HG02588 (cell line): ENCODE results near the gene POLN.
"Not testable (repeated sequence)": the region's sequence is repeated elsewhere in the genome, so short reads cannot be mapped to it uniquely, and the experiment has no call there.

Source experiments
- ATAC-seq: cut with Tn5 transposase; IDR thresholded peaks from one replicate; pipeline ENCODE4 v1.9.1; 2021; ENCODE audit warnings: mild to moderate bottlenecking, moderate library complexity; ENCODE audit not compliant: unreplicated experiment

The POLN gene

DNA sequence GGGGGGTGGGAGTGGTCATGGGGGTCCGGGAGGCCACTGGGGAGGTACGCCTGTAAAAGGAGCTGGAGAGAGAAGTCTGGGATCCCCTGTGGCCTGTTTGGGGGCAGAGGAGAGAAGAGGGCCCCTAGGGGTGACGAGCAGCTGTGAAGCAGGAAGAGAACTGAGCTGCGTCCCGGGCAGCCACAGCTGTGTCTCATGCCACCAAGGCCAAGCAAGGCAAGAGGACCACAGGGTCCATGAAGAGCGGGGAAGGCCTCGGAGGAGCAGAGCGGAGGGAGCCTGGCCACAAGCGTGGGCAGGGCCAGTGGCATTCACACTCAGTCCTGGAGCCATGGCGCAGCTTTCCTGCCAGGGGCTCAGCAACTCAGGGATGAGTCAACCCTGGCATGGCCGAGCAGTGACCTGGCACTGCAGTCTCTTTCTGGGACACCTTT lies 196.4 kb downstream of the POLN start:
- no peak for ATAC-seq

DNA sequence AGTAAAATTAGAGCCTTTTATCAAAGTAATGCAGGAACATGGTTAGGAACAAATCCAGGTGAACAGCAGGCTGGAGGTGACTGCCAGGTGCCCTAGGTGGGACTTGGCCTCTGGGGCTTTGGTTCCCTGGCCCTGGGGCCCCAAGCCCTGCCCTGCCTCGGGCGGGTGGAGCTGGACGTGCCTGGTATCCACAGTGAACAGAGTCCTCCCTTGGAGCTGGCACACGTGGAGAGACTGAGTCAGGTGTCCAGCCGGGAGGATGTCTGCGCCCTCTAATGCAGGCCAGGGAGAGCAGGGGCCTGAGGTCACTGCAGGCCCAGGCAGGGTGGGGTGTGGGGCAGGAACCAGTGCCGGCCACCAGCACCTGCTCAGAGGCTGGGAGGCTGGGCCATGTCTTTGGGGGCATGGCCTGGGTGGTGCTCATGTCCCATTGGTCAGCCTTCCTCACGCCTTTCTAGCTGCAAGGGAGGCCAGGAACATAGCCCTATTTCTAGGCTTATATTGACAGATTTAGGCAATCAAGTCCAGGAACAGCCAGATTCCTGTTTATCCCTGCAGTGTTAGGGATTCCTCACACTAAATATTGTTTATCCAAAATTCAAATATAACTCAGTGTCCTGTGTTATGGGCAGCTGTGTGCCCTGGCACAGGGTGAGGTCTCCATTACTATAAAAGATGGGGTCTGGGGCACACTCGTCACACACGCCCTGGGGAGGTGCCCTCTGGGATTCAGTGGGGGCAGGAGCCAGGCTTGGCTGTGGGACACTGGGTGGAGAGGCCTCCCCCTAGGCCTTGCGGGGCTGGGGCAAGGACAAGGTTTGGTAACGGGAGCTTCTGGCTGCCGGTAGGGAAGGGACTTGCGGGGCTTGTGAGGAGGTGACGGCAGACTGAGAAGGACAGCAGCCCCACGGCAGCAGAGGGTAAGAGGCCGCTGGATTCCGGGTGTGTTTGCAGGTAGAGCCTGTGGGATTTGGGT lies 197.1 kb downstream of the POLN start:
- no peak for ATAC-seq

DNA sequence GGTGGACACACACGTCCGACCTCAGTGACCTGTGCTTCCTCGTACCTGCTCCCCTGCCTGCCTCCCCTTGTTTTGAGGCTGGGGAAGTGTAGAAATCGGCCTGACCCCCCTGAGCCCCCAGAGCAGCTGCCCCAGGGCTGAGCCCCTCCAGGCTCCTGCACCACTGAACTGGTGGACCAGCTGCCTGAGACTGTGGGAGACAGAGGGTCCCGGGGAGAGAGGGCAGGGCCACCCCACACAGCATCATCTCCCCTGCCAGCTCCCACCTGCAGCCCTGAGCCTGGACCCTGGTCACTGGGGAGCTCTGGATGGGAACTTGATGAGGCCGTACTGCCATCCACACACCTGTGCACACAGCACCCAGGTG lies 197.8 kb downstream of the POLN start:
- no peak for ATAC-seq

DNA sequence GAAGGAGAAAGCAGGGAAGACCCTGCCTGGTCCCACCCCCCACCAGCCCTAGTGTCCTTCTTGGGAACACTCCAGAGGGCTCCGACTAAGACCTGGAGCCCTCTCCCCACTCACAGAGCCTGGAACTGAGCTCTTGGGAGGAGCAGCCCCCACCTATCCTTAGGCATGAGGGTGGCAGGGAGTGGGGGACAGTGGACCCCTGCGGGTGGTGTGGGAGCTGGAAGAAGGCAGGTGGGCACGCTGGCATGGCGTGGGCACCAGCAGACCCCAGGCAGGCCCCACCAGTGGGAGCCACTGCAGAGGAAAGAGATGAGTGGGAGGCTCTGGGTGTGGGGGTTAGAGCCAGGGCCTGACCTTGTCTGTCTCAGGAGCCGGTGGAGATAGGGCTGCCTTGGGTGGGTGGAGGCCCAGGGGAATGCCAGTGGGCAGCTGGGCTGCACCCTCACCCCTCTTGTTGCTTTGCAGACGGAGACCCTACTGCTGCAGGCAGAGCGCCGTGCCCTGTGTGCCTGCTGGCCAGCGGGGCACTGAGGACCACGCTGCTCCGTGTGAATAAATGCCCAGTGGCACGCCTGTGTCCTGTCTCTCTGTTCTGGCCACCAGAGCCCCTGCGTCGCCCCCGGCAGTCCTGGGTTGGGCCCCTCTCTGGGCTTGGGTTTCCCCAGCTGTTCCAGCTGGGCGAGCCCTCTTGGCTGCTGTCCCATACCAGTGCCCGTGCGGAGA lies 198.4 kb downstream of the POLN start:
- ATAC-seq: no peak

DNA sequence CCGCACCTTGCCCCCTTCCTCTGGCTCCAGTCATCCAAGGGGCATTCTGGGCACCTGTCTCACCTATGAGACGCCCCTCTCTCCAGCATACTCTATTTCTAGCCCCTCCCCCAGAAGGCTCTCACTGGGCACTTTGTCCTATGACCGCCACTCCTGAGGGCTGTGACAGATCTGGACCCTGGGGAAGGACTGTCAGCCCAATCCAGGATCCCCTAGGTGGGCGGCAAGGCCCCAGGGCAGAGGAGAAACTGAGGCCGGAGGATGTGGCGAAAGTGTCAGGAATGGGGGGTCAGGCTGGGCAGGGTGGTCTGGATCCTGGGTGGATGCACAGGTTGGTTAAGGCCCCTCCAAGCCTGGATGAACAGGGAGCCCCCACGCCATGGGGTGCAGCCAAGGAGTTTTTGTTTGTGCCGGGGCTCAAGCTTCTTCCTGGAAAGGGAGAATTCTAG lies 198.9 kb downstream of the POLN start:
- no peak for ATAC-seq

DNA sequence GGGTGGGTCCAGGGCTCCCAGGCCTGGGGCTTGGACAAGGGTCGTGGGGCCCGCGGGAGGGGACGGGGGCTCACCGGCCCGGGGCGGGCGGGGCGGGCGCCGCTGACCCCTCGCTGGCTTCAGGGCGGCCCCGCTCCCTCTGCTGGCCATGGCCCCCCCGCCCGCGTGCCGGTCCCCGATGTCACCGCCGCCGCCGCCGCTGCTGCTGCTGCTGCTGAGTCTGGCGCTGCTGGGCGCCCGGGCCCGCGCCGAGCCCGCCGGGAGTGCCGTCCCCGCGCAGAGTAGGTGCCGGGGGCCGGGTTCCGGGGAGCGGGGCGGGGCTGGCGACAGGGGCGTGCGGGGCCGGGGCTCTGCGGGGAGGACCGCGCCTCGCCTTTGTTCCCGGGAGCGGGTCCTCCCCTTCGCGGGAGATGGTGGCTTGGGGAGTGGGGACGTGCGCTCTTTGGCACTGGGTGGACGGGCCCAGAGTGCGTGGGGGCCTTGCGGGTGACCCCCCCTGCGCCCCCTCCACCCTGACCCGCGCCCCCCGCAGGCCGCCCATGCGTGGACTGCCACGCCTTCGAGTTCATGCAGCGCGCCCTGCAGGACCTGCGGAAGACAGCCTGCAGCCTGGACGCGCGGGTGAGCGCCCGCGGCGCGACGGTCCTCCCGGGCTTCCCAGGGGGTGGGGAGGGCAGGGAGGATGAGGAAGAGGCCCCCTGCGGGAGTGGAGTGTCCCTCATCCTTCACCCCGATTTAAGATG lies 199.5 kb downstream of the POLN start:
- ATAC-seq: peak; percentile 31

DNA sequence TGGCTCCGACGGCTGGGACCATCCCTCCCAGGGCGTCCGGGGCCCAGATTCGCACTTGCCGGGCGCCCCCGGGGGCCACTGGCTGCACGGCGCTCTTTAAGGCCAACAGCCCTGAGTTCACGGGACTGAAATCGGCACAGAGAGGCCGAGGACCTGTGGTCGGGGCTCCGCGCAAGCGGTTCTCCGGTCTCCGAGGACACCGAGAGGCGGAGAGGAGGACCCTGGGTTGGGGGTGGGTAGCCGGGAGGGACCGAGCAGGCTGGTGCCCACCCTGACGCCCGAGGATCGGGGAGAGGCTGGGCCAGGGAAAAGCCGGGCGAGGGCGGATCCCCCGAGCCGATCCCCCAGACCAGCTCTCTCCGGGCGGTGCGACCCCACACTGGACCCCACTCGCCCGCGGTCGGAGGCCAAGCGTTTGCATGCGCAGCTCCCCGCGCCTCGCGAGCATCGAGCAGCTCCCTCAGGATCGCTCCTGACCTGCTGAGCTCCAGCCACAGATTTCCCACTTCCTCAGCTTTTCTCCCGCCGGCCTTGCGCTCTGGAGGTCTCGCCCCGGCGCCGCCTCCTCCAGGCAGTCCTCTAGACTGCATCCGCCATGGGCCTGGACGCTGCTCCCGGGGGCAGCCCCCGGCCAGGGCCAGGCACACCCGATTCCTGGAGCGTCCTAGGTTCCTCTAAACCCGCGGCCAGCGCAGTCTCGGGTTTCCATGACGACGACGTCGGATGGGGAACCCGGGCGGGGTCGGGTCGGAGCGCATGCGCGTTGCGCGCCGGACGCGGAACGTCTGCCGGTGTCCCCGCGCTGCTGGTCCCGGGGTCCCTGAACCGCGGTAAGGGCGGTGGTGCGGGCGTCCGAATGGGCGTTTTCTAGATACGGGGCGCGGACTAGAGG lies 200.4 kb downstream of the POLN start:
- ATAC-seq: peak; percentile 58

DNA sequence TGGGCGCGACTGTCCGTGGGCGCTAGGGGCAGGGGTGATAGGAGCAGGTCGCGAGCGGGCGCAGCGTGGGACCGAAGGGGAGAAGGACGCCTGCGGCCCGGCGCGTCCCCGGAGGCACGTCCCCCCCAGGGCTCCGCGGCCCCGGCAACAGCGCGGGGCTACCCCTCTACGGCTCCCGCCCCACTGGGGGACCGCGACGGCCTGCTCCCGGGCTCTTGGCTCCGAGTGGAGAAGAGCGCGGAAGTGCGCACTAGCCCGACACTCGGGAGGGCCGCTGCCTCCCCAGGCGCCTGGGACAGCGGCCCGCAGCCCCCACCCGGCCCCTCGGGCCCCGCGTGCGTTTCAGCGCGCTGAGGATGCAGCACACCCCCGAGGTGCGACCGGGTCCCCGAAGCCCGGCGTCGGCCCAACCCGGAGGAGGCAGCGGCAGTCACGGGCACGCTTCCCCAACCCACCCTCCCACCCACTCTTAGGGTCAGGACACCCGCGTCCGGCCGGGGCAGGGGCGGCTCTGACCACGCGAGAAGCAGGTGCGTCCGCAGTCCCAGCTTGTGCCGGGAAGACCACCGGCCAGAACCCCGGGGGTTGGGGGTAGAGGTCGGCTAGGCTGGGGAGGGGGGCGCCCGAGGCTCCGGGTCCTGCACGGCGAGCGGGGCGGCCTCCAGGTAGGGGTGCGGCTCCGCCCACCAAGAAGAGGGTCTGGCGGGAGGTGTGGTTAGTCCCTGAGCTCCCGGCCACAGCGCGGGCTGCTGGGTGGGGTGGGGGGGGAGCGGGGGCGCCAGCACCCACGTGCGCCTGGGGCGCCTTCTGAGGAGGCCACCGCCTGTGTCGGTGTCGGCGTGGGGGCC lies 201.3 kb downstream of the POLN start:
- no peak for ATAC-seq

DNA sequence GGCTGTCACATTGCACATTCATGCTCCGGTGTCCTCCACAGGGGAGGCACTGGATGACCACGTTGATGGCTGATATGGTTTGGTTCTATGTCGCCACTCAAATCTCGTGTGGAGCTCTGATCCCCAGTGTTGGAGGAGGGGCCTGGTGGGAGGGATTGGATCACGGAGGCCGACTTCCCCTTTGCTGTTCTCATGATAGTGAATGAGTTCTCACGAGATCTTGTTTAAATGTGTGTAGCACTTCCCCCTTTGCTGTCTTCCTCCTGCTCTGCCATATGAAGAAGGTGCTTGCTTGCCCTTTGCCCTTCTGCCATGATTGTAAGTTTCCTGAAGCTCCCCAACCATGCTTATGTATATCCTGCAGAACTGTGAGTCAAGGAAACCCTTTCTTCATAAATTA lies 205.1 kb downstream of the POLN start:
- no peak for ATAC-seq

DNA sequence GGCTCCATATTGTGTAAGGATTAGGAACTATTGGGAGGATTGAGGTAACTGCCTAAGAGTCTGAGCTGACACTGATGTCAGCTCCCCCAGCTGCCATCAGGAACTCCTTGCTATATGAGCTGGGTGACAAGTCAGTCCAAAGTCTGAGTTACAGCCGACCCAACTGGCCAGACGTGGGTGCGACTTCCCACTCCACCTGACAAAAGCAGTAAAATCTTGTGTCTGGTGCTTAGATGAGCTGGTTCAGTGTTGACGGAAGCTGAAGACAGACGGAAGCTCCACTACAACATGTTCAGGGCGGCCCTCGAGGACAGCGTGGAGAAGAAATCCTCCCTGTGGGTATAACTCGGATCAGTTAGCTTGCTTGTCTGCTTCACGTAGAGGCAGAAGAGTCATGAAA lies 205.6 kb downstream of the POLN start:
- ATAC-seq: no peak

DNA sequence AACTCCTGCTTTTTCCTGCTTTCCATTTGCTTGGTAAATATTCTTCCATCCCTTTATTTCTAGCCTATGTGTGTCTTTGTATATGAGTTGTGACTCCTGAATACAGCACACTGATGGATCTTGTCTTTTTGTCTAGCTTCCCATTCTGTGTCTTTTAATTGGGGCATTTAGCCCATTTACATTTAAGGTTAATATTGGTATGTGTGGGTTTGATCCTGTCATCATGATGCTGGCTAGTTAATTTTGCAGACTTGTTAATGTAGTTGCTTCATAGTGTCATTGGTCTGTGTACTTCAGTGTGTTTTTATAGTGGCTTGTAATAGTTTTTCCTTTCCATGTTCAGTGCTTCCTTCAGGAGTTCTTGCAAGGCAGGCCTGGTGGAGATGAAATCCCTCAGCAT lies 210.8 kb downstream of the POLN start:
- ATAC-seq: not testable (repeated sequence)

DNA sequence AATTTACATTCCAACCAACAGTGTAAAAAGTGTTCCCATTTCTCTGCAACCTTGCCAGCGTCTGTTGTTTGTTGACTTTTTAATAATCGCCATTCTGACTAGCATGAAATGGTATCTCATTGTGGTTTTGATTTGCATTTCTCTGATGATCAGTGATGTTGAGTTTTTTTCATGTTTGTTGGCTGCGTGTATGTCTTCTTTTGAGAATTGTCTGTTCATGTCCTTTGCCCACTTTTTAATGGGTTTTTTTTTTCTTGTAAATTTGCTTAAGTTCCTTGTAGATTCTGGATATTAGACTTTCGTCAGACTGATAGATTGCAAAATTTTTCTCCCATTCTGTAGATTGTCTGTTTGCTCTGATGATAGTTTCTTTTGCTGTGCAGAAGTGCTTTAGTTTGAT lies 214.8 kb downstream of the POLN start:
- not testable (repeated sequence) for ATAC-seq

DNA sequence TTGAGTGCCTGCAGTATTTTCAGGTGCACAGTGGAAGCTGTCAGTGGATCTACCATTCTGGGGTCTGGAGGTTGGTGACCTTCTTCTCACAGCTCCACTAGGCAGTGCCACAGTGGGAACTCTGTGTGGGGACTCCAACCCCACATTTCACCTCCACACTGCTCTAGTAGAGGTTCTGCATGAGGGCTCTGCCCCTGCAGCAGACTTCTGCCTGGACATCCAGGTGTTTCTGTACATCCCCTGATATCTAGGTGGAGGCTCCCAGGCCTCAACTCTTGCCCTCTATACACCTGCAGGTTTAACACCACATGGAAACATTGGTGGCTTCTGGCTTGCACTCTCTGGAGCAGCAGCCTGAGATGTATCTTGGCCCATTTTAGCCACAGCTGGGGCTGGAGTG lies 216.1 kb downstream of the POLN start:
- ATAC-seq: no peak

DNA sequence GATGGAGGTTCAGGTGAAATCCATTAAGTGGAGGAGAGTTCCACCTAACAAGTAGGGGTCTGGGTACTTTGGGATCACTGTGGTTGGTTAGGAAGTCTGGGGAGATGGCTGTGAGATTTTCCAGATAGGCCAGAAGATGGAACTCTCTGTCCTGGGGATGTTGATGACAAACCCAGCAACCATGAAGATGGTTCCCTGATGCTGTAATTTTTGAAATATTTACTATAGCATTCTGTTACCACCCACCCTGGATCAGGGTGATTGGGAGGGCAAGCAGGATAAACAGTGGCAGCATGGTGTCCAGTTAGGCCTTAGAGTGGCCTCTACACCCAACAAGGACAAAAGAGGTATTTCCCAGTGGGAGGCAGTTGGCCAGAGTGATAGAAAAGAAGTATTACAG lies 217.2 kb downstream of the POLN start:
- ATAC-seq: no peak
